HEK293 (cell line): ENCODE results near the gene CCDC74A.

Experiments used
- CTCF ChIA-PET: fragments of 350-600 bp; formaldehyde crosslinking; extraction: SDS; loops from one replicate; lab custom pipeline; 2021; ENCODE audit warnings: antibody characterized with exemption; lab: Yijun Ruan, JAX
- POLR2A ChIA-PET: fragments of 300-600 bp; formaldehyde crosslinking; extraction: SDS; loops from one replicate; lab custom pipeline; 2020; ENCODE audit warnings: antibody characterized with exemption, inconsistent platforms; lab: Yijun Ruan, JAX
- H3K27ac ChIP-seq: fragments of 200-500 bp; sonication (Bioruptor generic); 2 replicates; pipeline ENCODE4 v1.5.1; 2014; ENCODE audit warnings: low read depth, low read length, control low read depth, inconsistent platforms; ENCODE audit errors: extremely low read depth
- H3K36me3 ChIP-seq, 2 experiments: fragments of 200-500 bp in 1 of 2; sonication (Bioruptor generic) in 1 of 2; 1 replicate in 1 of 2; 2 replicates in 1 of 2; pipeline ENCODE4 v1.5.1; 2014 to 2017; ENCODE audit warnings: inconsistent platforms in 2 of 2, low read length in 2 of 2; ENCODE audit not compliant: control insufficient read depth in 2 of 2, insufficient read depth in 1 of 2
- H3K4me1 ChIP-seq: fragments of 200-500 bp; sonication (Bioruptor generic); 2 replicates; pipeline ENCODE4 v1.5.1; 2014; ENCODE audit warnings: mild to moderate bottlenecking, low read length, inconsistent platforms; ENCODE audit not compliant: control insufficient read depth, insufficient read depth
- H3K4me3 ChIP-seq: 2 replicates; pipeline ENCODE4 v1.5.1; 2011; ENCODE audit warnings: low read depth, mild to moderate bottlenecking, control low read depth, low read length, moderate library complexity
- H3K9me3 ChIP-seq: fragments of 200-500 bp; sonication (Bioruptor generic); 2 replicates; pipeline ENCODE4 v1.5.1; 2014; ENCODE audit warnings: low read depth, low read length, inconsistent platforms; ENCODE audit not compliant: control insufficient read depth, insufficient read depth
- BCL11A ChIP-seq: fragments of 450-650 bp; formaldehyde crosslinking; IDR thresholded peaks from 2 replicates; pipeline ENCODE4 v1.5.1; 2016; ENCODE audit warnings: low read depth, missing biosample characterization, missing genetic modification characterization
- BCL11B ChIP-seq: fragments of 450-650 bp; formaldehyde crosslinking; IDR thresholded peaks from 2 replicates; pipeline ENCODE4 v1.5.1; 2016; ENCODE audit warnings: low read depth, missing biosample characterization, missing genetic modification characterization
- FEZF1 ChIP-seq: fragments of 450-650 bp; formaldehyde crosslinking; IDR thresholded peaks from 2 replicates; pipeline ENCODE4 v1.5.1; 2016; ENCODE audit warnings: missing biosample characterization, missing genetic modification characterization
- HOXA7 ChIP-seq: sonication (generic); formaldehyde crosslinking; IDR thresholded peaks from 2 replicates; pipeline ENCODE4 v1.8.1; 2022; ENCODE audit warnings: missing genetic modification reagents, borderline replicate concordance
- TRIM28 ChIP-seq: IDR thresholded peaks from 2 replicates; pipeline ENCODE4 v1.6.1; 2011; ENCODE audit warnings: low read length, control low read depth, borderline replicate concordance
- ZFP37 ChIP-seq: fragments of 450-650 bp; formaldehyde crosslinking; IDR thresholded peaks from 2 replicates; pipeline ENCODE4 v1.5.1; 2016; ENCODE audit warnings: missing biosample characterization, missing genetic modification characterization
- ZNF133 ChIP-seq: fragments of 450-650 bp; formaldehyde crosslinking; IDR thresholded peaks from 2 replicates; pipeline ENCODE4 v1.5.1; 2016; ENCODE audit warnings: missing biosample characterization, missing genetic modification characterization
- ZNF155 ChIP-seq: fragments of 450-650 bp; formaldehyde crosslinking; IDR thresholded peaks from 2 replicates; pipeline ENCODE4 v1.5.1; 2016; ENCODE audit warnings: missing biosample characterization, missing genetic modification characterization
- ZNF19 ChIP-seq: fragments of 450-650 bp; formaldehyde crosslinking; IDR thresholded peaks from 2 replicates; pipeline ENCODE4; 2016; ENCODE audit warnings: missing biosample characterization, missing genetic modification characterization, low read depth
- ZNF211 ChIP-seq: fragments of 450-650 bp; formaldehyde crosslinking; IDR thresholded peaks from 2 replicates; pipeline ENCODE4 v1.5.1; 2016; ENCODE audit warnings: low read depth, missing biosample characterization, missing genetic modification characterization
- ZNF394 ChIP-seq: fragments of 450-650 bp; formaldehyde crosslinking; IDR thresholded peaks from 2 replicates; pipeline ENCODE4 v1.5.1; 2016; ENCODE audit warnings: missing biosample characterization, missing genetic modification characterization, mild to moderate bottlenecking, moderate library complexity, borderline replicate concordance
- ZNF544 ChIP-seq: fragments of 450-650 bp; formaldehyde crosslinking; IDR thresholded peaks from 2 replicates; pipeline ENCODE4 v1.5.0; 2017; ENCODE audit warnings: missing biosample characterization, missing genetic modification characterization
- ZNF548 ChIP-seq: fragments of 450-650 bp; formaldehyde crosslinking; IDR thresholded peaks from 2 replicates; pipeline ENCODE4 v1.5.1; 2016; ENCODE audit warnings: missing biosample characterization, missing genetic modification characterization
- ZNF610 ChIP-seq: fragments of 450-650 bp; formaldehyde crosslinking; IDR thresholded peaks from 2 replicates; pipeline ENCODE4 v1.5.1; 2016; ENCODE audit warnings: missing biosample characterization, missing genetic modification characterization, borderline replicate concordance
- ZNF623 ChIP-seq: fragments of 450-650 bp; formaldehyde crosslinking; IDR thresholded peaks from 2 replicates; pipeline ENCODE4 v1.5.1; 2016; ENCODE audit warnings: missing biosample characterization, missing genetic modification characterization
- ZNF777 ChIP-seq: fragments of 450-650 bp; formaldehyde crosslinking; IDR thresholded peaks from 2 replicates; pipeline ENCODE4 v1.5.1; 2017; ENCODE audit warnings: missing biosample characterization, missing genetic modification characterization, borderline replicate concordance
- TF ChIP-seq, protein P1 (sequence below): fragments of 450-650 bp; formaldehyde crosslinking; IDR thresholded peaks from 2 replicates; pipeline ENCODE4 v1.5.1; 2016; ENCODE audit warnings: missing biosample characterization, missing genetic modification characterization, low read depth
- TF ChIP-seq, protein P2 (sequence below): fragments of 450-650 bp; formaldehyde crosslinking; IDR thresholded peaks from 2 replicates; pipeline ENCODE4 v1.5.1; 2016; ENCODE audit warnings: missing biosample characterization, missing genetic modification characterization
- TF ChIP-seq, protein P3 (sequence below): fragments of 450-650 bp; formaldehyde crosslinking; IDR thresholded peaks from 2 replicates; pipeline ENCODE4 v1.5.1; 2016; ENCODE audit warnings: missing biosample characterization, missing genetic modification characterization, borderline replicate concordance

CCDC74A gene

DNA sequence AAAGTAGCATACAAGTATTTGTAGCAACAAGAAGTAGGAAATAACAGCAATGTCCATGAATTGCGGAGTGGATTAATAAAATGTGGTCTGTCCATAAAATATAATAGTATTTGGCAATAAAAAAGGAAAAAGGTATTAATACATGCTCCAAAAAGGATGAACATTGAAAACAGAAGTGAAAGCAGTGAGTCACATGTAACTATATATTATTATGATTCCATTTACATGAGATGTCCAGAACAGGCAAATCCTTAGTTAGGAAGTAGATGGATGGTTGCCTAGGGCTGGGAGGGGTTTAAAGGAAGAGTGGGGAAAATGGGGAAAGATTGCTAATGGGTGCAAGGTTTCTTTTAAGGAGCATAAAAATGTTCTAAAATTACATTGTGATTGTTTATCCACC lies 44.5 kb downstream of the CCDC74A start:
- no peaks in the 10 kb centered on the region for H3K4me1 ChIP-seq
- H3K27ac ChIP-seq = no peak overlapping the region
- ChIA-PET POLR2A (no interaction called here), CTCF (interaction anchor here (0.6 kb wide), 1 partner anchor 21 kb away, joined by 3 read pairs; no protein-coding TSS in a partner anchor)
- no peaks in the 10 kb centered on the region for H3K36me3 ChIP-seq
- H3K9me3 ChIP-seq = no peaks in the 10 kb centered on the region
- TF ChIP-seq ZNF623 (tag by site-specific recombination) = no peak
- no peak for TF ChIP-seq ZNF544 (tag by site-specific recombination)
- TF ChIP-seq FEZF1 (tag by site-specific recombination) = no peak
- TF ChIP-seq, protein P1, sequence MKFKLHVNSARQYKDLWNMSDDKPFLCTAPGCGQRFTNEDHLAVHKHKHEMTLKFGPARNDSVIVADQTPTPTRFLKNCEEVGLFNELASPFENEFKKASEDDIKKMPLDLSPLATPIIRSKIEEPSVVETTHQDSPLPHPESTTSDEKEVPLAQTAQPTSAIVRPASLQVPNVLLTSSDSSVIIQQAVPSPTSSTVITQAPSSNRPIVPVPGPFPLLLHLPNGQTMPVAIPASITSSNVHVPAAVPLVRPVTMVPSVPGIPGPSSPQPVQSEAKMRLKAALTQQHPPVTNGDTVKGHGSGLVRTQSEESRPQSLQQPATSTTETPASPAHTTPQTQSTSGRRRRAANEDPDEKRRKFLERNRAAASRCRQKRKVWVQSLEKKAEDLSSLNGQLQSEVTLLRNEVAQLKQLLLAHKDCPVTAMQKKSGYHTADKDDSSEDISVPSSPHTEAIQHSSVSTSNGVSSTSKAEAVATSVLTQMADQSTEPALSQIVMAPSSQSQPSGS (tag by site-specific recombination) = no peak
- no peak for TF ChIP-seq ZNF610 (tag by site-specific recombination)
- TF ChIP-seq, protein P2, sequence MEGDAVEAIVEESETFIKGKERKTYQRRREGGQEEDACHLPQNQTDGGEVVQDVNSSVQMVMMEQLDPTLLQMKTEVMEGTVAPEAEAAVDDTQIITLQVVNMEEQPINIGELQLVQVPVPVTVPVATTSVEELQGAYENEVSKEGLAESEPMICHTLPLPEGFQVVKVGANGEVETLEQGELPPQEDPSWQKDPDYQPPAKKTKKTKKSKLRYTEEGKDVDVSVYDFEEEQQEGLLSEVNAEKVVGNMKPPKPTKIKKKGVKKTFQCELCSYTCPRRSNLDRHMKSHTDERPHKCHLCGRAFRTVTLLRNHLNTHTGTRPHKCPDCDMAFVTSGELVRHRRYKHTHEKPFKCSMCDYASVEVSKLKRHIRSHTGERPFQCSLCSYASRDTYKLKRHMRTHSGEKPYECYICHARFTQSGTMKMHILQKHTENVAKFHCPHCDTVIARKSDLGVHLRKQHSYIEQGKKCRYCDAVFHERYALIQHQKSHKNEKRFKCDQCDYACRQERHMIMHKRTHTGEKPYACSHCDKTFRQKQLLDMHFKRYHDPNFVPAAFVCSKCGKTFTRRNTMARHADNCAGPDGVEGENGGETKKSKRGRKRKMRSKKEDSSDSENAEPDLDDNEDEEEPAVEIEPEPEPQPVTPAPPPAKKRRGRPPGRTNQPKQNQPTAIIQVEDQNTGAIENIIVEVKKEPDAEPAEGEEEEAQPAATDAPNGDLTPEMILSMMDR (tag by site-specific recombination) = no peak
- no peak for TF ChIP-seq HOXA7 (CRISPR knock-in tag)
- TF ChIP-seq, all 188 proteins: peak for 0
- no peak overlapping the region for H3K4me3 ChIP-seq

DNA sequence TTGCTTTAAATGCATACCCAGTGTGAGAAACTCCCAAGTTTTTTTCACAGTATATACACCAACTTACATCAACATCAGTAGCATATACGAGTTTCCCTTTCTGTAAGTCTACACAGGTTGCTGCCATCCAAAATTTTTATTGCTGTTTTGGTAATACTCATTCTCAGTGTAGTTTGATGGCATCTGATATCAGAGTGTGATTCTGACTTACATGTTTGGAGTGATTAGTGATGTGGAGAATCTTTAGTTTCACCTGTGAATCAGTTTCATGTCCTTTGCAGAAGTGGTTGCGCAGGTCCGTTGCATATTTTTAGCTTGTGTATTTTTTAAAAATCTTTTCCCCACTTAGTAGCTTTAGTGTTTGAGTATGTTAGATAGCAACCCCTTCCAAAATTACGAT lies 50.1 kb downstream of the CCDC74A start:
- no peaks in the 10 kb centered on the region for H3K36me3 ChIP-seq
- H3K4me3 ChIP-seq = no peak overlapping the region
- H3K4me1 ChIP-seq = no peaks in the 10 kb centered on the region
- H3K27ac ChIP-seq = no peak overlapping the region
- CTCF ChIA-PET = interaction anchor here (0.7 kb wide), 1 partner anchor 543 kb away, joined by 4 read pairs; a partner anchor contains a TSS
- POLR2A ChIA-PET = no interaction called here
- TF ChIP-seq ZNF777 (tag by site-specific recombination) (no peak), ZNF133 (tag by site-specific recombination) (no peak), ZNF155 (no peak), ZNF19 (no peak), ZNF211 (tag by site-specific recombination) (no peak), ZNF548 (no peak), BCL11B (tag by site-specific recombination) (no peak), ZFP37 (tag by site-specific recombination) (no peak), ZNF394 (no peak), BCL11A (tag by site-specific recombination) (no peak), ZNF544 (tag by site-specific recombination) (no peak), TRIM28 (no peak)
- TF ChIP-seq, protein P3, sequence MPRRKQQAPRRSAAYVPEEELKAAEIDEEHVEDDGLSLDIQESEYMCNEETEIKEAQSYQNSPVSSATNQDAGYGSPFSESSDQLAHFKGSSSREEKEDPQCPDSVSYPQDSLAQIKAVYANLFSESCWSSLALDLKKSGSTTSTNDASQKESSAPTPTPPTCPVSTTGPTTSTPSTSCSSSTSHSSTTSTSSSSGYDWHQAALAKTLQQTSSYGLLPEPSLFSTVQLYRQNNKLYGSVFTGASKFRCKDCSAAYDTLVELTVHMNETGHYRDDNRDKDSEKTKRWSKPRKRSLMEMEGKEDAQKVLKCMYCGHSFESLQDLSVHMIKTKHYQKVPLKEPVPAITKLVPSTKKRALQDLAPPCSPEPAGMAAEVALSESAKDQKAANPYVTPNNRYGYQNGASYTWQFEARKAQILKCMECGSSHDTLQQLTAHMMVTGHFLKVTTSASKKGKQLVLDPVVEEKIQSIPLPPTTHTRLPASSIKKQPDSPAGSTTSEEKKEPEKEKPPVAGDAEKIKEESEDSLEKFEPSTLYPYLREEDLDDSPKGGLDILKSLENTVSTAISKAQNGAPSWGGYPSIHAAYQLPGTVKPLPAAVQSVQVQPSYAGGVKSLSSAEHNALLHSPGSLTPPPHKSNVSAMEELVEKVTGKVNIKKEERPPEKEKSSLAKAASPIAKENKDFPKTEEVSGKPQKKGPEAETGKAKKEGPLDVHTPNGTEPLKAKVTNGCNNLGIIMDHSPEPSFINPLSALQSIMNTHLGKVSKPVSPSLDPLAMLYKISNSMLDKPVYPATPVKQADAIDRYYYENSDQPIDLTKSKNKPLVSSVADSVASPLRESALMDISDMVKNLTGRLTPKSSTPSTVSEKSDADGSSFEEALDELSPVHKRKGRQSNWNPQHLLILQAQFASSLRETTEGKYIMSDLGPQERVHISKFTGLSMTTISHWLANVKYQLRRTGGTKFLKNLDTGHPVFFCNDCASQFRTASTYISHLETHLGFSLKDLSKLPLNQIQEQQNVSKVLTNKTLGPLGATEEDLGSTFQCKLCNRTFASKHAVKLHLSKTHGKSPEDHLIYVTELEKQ (tag by site-specific recombination) = no peak
- TF ChIP-seq, all 188 proteins: peak for 0
- no peaks in the 10 kb centered on the region for H3K9me3 ChIP-seq
